GM21576 (cell line): ENCODE data around the gene TM7SF2.
"Not testable (repeated sequence)": the region's sequence is repeated elsewhere in the genome, so short reads cannot be mapped to it uniquely, and the experiment has no call there.

Source experiments
- ATAC-seq: cut with Tn5 transposase; IDR thresholded peaks from one replicate; pipeline ENCODE4 v1.9.1; 2021; ENCODE audit warnings: mild to moderate bottlenecking, moderate library complexity; ENCODE audit not compliant: unreplicated experiment

Gene TM7SF2

GRCh38 chr11:65114538-65115171, 3.0 kb downstream of the TM7SF2 start:
- ATAC-seq: no peak

DNA sequence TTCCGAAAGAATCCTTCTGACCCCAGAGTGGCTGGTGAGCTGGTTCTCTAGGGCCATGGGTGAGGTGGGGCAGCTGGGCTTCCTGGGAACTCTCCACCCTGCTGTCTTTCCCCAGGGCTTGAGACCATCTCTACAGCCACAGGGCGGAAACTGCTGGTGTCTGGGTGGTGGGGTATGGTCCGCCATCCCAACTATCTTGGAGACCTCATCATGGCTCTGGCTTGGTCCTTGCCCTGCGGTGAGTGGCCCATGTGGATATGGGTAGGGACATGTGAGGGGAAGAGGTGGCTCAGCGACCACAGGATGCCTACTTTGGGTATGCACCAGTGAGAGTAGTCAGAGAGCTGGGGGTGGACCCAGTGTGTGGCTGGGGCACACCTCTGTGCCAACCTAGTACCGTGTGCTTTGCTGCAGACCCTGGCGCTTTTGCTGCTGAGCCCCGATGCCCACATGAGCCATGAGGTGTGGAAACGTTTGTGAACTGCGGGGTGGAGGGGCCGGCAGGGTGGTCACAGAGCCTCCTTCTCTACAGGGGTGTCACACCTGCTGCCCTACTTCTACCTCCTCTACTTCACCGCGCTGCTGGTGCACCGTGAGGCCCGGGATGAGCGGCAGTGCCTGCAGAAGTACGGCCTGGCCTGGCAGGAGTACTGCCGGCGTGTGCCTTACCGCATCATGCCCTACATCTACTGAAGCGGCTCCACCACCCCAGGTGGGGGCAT, 3.9 kb downstream of the TM7SF2 start:
- no peak for ATAC-seq

DNA sequence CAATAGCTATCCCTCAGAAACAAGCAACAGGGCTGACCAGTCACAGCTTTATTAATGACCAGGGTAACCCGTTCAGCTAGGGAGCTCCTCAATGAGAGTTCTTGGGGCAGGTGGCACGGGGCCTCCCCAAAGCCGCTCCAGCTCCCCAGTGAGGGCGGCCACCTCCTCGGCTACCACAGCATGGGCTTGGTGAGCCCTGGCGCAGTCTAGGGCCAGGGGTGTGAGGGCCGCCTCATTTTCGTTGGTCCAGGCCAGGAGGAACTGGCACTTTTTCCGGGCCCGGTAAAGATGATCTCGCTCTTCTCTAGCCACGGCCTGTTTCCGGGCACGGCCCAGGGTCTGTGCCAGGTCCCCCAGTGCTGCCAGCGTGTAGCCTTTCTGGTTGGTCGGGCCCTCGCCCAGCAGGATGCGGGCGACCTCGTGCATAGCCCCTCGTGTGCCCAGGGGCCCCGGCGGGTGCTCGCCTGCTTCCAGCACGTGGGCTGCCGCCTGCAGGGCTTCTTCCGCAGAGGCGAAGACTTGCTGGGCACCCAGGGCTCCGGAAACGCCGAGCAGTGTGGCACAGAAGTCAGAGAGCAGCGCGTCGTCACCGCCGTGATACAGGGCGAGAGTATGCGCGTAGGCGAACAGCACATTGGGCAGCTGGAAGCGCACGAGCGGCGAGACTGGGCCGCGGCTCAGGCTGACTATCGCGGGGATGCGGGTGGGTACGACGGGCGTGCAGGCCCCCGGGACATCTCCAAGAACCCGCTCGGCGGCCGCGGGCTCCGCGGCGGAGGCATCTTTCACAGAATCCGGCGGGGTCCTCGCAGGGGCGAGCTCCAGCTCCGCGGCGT, 4.9 kb downstream of the TM7SF2 start:
- ATAC-seq: no peak

- peak; percentile 52 for ATAC-seq
Observed at GRCh38 chr11:65117206-65118096, 5.8 kb downstream of the TM7SF2 start, which contains the start of gene ZNHIT2. ZNHIT2 (minus strand) TSS chr11:65117701; CDS start chr11:65117653, 48 bp downstream.

- ATAC-seq: no peak
Observed at GRCh38 chr11:65118097-65118837, 6.6 kb downstream of the TM7SF2 start.

DNA sequence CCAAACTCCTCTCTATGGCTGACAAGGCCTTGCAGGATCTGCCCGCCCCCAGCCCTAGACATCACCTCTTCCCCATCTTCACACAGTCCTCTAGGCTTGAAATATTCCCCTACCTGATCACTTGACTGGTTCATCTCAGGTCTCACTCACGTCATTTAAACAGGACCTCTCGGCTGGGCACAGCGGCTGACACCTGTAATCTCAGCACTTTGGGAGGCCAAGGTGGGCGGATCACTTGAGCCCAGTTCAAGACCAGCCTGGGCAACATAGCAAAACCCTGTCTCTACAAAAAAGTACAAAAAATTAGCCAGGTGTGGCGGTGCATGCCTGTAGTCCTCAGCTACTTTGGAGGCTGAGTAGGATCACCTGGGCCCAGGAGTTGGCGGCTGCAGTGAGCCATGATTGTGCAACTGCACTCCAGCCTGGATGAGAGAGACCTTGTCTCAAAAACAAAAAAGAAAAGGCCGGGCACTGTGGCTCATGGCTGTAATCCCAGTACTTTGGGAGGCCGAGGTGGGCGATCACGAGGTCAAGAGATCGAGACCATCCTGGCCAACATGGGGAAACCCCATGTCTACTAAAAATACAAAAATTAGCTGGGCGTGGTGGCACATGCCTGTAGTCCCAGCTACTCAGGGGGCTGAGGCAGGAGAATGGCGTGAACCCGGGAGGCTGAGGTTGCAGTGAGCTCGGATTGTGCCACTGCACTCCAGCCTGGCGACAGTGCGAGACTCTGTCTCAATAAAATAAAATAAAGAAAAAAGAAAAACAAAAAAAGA, 7.4 kb downstream of the TM7SF2 start:
- ATAC-seq: not testable (repeated sequence)

DNA sequence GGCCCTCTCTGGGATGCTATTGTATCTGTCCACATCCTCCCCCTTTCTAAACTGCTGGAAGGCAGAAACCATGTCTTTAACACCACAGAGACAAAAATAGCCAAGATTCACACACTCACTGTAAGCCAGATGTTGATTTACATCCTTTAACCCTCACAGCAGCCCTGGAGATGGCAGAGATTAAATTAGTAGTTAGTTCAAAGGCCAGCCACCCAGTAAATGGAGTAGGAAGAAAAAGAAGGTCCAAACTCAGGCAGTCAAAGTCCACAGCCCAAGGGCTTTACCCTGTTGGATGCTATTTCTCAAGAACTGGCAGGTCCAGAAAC, 8.0 kb downstream of the TM7SF2 start:
- no peak for ATAC-seq

DNA sequence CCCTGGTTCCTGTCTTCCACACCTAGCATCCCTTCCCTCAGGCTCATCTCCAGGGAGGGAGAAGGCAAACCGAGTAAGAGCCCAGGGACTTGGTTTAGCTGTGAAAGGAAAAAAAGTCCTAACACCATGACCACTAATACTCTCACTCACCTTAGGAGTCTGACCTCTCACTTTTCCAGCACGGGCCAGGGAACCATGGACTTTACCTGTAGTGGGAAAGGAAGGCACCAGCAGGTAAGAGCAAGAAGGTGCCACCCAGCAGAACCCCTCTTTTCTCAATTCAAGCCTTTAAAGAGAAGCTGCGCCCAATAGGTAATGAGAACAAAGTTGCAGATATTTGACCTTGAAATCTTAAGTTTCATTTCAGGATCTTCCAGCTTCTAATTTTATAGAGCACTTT, 9.2 kb downstream of the TM7SF2 start:
- ATAC-seq: no peak

DNA sequence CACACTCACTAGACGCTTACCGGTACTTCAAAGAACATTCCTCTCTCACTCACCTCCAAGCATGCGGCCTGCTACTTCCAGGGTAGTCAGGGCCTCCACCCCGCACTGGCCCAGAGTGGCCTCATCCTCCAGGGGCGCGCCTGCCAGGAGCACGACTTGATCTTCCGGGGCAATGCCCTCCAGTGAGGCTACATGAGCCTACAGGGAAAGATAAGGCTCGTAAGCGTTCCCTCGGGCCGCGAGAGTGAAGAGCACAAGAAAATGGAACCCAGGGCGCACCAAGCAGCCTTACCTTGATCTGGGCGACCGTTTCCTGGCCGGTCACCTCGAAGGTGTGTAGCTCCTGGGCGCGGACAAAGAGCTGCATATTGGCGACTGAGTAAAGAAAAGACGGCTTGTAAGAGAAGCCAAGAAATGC, 9.8 kb downstream of the TM7SF2 start:
- ATAC-seq: no peak

- peak; percentile 64 for ATAC-seq
Observed at GRCh38 chr11:65121865-65122696, 10.4 kb downstream of the TM7SF2 start, which contains the start of the genes FAU and MRPL49. FAU (minus strand) TSS chr11:65122134; CDS start chr11:65121813, 321 bp downstream. MRPL49 (plus strand) TSS chr11:65122321; CDS start chr11:65122347, 26 bp downstream.

- ATAC-seq: no peak
Observed at GRCh38 chr11:65124480-65125196, 13.0 kb downstream of the TM7SF2 start.

GRCh38 chr11:65125197-65126056, 13.8 kb downstream of the TM7SF2 start:
- ATAC-seq: no peak

- no peak for ATAC-seq
Observed at GRCh38 chr11:65126624-65127274, 15.1 kb downstream of the TM7SF2 start.

GRCh38 chr11:65127473-65128181, 16.0 kb downstream of the TM7SF2 start:
- no peak for ATAC-seq
